Gastrocnemius medialis (tissue), 4 donors: Measurements from ENCODE around the gene TRIO.

Experiments
- POLR2A ChIP-seq, 2 donors: fragments of 450-650 bp; IDR thresholded peaks; one replicate each; pipeline ENCODE4 v1.6.1; 2017; ENCODE audit warnings: antibody characterized with exemption in 2 of 2, mild to moderate bottlenecking in 2 of 2, moderate library complexity in 2 of 2
- TF ChIP-seq, protein P1 (sequence below), 5 experiments: fragments of 450-650 bp in 3 of 5; fragments of 200-600 bp in 2 of 5; sonication (generic) in 2 of 5; IDR thresholded peaks in 4 of 5; conservative IDR thresholded peaks in 1 of 5; 1 replicate in 4 of 5; 2 replicates in 1 of 5; pipeline ENCODE4 v1.5.1; 2016 to 2019; ENCODE audit warnings: antibody characterized with exemption in 5 of 5, mild to moderate bottlenecking in 3 of 5, moderate library complexity in 3 of 5

DNA sequence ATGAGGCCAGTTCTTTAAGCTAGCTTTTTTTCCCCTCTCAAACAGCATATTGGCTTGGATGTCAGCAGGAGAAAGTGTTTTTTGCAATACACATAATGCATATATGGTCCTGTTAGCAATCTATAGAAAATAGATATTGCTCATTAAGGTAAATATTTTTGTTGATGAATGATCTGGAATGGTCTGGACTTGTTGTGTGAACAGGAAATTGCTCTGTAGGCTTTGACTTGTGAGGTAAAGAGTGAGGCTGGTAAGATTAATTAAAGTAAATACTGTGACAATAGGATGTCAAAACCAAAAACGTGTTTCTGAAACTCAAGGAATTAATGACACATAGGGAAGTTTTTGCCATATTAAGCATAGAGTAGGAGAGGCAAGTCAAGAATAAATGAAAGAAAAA, 176.0 kb downstream of the TRIO start:
- no peak for TF ChIP-seq POLR2A (IDR thresholded peaks at IDR 0.05)
- TF ChIP-seq, protein P1, sequence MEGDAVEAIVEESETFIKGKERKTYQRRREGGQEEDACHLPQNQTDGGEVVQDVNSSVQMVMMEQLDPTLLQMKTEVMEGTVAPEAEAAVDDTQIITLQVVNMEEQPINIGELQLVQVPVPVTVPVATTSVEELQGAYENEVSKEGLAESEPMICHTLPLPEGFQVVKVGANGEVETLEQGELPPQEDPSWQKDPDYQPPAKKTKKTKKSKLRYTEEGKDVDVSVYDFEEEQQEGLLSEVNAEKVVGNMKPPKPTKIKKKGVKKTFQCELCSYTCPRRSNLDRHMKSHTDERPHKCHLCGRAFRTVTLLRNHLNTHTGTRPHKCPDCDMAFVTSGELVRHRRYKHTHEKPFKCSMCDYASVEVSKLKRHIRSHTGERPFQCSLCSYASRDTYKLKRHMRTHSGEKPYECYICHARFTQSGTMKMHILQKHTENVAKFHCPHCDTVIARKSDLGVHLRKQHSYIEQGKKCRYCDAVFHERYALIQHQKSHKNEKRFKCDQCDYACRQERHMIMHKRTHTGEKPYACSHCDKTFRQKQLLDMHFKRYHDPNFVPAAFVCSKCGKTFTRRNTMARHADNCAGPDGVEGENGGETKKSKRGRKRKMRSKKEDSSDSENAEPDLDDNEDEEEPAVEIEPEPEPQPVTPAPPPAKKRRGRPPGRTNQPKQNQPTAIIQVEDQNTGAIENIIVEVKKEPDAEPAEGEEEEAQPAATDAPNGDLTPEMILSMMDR (IDR thresholded peaks at IDR 0.05 in 4 of 5, conservative IDR thresholded peaks at IDR 0.05 in 1 of 5): no peak
